ENCODE data around the gene ABI3BP.
"Not testable (repeated sequence)": the region's sequence is repeated elsewhere in the genome, so short reads cannot be mapped to it uniquely, and the experiment has no call there.

Gene ABI3BP

DNA sequence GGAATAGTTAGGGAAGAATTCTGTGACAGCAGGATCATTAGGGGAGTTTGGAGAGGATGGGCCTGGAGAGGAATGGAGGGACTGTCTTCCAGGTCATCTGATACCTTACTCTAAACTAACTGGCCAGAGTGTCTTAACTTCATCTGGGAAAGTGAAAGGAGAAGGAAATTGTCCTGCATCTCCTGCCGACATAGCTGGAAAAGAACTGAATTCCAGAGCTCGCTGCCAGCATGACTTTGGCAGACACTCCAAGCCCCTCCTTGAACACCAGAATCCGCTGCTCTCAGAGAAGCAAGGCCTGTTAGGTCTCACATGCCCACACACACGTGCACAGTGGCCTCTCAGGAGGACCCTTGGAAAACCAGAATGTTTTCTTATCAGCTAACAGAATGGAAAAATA lies 10.5 kb downstream of the ABI3BP start:
- DNase-seq: no peak

DNA sequence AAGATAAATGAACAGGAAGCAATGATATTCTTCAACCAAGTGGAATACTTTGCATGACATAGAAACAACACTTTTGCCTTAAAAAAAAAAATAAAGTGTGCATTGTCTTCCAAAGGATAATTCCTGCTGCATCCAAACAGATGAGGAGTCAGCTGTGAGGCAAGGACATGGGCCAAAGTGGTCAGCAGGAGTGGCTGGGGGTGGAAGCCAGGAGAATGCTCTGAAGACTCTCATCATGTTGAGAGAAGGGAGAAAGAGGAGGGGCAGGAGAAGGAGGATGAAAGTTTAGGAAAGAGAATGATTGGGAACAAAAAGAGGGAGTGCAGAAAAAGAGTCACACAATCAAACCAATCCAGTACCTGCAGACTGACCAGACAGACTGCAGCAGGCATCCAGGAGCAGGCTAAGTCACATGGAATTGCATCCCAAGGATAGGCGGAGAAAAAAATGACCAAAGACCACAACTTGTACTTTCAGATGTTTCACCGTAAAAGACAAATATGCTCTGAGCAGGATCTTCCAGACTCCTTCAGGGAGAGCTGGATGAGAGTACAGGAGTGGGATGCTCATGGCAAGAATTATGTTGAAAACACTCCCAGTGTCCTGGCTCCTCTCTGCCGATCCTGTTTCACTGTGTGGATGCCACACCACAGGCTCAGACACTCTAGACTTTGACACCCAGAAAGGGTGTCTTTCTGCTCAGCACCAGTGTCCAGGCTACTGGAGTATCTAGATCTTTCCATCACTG lies 11.9 kb downstream of the ABI3BP start:
- no peak for DNase-seq

DNA sequence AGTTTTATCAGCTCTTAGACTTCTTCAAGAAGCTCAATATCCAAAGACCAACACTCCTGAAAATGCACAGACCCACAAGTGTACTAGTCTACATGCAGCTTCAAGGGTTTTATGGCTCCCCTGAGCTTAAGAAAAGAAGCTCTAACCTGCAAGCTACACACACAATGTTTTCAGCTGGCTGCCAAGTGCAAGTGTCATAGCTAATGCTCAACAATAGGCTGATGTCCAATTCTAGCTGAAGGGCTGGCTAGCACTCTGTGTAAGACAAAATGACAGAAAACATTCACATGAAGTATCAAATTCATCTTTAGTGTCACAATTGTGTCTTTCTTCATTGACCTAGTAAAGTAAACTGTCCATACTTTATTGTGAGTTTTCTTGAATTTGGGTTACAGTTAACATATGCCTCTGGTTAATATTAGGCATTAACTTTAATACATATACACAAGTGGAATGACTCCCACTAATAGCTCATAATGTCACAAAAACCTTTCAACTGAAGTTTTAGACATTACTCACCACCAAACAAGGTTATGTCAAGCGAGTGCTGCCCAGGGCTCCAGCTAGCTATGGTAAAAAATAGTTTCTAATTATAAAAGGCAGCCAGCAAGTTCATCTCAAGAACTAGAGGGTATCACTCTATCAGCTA lies 15.1 kb downstream of the ABI3BP start:
- DNase-seq: no peak

DNA sequence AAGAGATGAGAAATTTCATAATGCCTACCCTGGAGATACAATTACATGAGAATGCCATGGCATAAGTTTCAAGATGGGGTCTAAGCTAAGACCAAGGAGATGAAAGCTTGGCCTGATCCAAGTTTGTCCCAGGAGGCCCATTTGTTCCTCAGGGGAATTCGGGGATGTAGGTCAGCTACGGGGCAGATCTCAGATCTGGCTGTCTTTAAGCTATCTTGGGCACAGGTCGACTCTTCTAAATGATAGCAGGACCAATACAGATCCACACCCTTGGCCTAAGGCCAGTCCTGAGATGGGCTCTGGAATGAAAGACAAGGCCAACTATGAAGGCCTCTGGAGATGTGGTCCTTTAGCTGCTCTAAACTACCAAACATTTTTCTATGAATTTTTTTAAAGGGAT lies 16.6 kb downstream of the ABI3BP start:
- DNase-seq: no peak

DNA sequence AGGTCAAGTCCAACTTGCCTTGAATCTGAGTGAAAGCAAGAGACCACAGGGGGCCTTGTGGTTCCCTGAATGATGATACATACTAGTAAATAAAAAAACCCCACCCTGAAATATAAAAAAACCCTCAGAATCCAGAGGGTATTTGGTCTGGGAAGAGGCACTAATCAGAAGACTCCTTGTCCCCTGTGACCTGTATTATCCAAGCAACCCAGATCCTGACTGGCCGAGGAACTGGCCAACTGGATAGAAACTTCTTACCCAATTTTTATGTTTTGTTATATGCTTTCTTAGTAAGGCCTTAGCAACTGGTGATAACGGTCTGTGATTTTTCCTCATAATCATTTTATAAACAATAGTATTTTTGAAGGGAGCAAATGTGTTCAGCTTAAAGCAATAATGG lies 17.5 kb downstream of the ABI3BP start:
- DNase-seq: no peak

DNA sequence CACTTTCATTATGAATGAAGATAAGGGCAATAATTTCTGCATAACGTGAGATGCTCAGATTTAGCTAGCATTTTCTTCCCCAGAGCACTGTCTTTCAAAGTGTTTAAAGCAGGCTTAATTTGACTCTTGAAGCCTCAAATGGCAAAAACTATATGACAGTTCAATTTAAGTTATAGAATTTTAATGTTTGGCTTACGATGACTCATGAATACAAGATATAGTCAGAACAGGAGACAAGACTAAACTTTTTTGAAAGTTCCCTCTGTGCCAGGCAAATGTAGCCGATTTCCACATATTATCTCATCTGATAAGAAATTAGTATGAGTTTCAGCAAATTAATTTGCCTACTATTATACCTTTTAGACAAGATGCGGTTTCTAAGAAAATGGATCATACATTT lies 19.6 kb downstream of the ABI3BP start:
- no peak for DNase-seq

DNA sequence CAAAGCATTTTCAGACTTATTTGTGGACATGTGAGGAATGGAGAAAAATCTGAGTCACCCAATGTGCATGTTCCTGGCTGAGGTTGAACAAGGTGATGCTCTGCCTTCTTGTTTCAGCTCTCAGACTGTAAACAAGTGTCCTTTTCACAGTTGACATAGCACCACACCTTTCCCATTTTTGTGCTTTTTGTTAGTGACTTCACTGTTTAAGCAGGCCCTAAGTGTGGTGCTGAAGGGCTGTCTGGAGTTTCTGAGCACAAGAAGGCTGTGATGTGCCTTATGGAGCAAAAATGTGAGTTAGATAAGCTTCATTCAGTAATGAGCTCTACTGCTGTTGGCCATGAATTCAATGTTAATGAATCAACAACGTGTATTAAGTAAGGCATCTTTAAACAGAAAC lies 20.4 kb downstream of the ABI3BP start:
- DNase-seq: no peak

DNA sequence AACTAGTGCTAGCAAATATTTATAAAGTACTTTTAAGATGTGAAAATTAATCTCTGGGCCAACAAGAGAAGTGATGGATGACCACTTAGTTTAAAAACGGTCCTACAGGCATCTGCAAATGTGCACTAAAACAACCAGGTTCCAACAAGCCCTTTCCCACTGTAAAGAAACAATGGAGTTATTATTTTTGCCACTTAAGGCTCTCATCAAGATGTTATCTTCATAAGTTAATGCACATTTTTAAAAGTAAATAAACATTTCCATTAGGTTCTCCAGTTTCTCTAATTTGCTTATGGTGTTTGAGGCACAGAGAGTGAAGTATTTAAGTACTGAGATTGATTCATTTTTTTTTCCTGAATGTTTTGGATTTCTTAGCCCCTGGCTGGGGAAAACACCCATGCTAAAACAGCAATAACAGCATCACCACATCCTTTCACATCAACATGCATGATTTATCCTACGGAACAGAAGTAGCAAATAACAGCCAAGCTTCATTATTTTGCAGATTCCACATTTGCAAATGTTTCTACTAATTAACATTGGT lies 20.8 kb downstream of the ABI3BP start:
- no peak for DNase-seq

DNA sequence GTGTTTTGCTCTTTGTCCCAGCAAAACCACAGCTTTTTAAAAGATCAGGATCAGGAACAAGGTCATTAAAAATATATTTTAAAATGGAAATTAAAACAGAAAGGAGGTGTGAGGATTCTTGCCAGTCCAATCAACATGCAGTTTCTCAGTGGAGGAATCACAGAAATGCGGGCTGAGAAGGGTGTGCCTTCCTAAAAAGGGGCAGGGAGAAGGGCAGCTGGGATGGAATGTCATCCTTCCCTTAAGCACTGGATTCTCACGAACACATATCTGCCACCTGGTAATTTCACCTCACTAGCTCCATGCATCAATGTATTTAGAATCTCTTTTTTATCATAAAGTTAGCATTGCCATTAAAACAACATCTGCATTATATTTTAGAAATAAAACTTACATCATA lies 21.4 kb downstream of the ABI3BP start:
- no peak for DNase-seq

DNA sequence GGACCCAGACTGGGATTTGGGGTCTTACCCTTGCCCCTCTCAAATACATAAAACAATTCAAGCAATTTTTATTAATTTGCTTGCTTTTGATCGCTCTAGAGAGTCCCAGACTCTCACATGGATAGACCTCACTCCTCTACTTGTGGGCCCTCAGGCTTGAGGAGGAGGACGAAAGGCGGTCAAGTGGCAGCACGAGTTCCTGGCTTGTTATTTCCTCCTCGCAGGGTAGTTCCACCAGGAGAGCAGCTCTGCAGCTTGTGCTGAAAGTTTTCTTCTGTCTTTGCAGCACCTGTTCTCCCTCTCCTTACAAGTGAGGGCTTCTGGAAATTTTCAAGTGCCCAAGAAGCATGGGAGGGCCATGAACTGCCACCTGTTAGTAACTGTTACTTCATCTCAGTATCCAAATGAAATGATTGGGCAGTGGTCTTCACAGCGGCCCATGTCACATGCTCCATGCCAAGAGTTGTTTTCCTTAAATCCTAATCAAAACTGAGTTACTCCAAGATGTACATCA lies 22.7 kb downstream of the ABI3BP start:
- DNase-seq: no peak

DNA sequence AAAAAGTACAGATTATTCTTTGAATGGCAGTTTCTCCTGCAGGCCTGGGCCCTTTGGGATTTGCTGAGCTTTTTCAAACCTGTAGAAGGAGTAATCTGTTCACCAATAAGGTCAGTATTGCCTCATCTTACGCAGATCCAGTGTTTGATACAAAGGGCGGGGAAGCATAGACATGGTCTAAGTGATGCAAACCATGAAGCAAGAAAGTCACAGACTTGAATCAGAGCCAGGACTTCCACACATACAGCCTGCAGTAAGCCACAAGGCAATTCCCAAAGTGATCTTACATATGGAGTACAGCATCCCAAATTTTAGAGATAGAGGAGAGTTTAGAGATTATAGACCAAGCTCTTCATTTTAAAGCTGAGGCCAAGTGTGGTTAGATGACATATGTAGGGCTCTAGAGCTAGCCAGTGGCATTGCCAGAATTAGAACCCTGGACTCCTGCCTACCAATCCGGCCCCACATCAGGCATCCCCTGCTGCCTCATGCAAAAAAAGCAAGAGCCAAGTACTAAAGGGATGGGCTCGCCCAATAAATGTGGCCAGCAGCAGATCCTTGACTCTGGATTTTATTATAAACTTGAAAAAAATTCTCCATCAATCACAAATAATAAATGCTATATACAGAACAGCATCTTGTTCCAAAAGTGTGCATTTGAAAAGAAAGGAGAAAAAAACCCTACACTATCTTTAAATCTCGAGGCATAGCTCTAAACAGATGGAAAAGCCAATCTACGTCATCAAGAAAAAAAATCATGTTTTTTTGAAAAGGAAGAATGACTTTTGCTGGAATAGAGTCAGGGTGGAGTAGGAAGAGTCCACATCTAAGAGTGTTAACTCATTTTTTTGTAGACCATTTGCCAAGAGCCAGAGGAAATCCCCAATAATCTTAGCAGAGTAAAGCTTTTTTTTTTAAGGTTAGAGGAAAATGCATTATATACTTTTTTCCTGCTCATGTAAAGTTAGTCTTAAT lies 24.0 kb downstream of the ABI3BP start:
- no peak for DNase-seq

DNA sequence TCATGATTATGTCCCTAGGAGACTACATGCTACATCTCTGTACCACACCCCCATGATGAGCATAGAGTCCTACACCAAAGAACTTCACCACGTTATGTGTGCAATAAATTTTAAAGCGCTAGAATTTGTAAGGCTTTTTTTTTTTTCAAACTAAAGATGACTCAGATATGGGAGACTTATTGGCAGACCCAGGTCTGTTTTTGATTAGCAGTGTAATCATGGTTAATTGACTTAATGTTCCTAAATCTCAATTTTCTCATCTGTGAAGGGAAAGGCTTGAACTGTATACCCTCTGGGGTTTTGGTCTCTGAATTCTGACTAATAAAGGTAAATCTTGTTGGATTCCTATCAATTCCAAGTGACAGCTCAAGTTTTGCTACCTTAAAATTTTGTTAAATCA lies 26.4 kb downstream of the ABI3BP start:
- no peak for DNase-seq

DNA sequence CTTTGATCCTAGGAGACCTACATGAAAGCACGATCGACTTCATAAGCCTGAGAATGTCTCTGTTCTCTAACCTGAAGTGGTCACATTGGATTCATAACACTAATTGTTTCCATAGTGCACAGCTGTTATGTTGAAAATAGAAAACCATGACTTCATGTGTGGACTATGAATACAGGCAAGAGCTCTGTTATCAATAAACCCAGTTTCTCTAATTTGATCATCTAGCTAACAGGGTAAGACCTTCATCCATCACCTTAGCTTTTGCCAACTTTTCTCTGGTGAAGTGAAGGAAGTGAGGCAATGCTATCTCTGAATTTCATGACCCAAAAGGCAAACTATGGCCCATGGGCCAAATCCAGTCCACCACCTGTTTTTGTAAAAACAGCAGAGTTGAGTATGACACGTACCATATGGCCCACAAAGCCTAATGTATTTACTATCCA lies 27.2 kb downstream of the ABI3BP start:
- DNase-seq: no peak

DNA sequence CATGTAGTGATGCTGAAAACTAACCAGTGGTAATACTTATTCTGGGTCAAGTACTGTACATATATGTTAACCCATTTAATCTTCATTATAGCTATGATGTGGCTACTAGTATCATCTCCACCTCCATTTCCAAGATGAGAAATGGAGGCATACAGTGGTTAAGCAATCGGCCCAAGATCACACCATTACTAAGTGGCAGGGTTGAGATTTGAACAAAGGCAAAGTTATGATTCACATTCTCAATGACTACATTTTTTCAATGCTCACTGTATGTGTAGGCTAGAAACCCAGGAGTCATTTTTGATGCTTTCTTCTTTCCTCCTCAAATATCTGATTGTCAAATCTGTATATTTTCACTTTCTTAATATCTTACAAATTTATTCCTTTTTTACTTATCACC lies 30.2 kb downstream of the ABI3BP start:
- DNase-seq: no peak

DNA sequence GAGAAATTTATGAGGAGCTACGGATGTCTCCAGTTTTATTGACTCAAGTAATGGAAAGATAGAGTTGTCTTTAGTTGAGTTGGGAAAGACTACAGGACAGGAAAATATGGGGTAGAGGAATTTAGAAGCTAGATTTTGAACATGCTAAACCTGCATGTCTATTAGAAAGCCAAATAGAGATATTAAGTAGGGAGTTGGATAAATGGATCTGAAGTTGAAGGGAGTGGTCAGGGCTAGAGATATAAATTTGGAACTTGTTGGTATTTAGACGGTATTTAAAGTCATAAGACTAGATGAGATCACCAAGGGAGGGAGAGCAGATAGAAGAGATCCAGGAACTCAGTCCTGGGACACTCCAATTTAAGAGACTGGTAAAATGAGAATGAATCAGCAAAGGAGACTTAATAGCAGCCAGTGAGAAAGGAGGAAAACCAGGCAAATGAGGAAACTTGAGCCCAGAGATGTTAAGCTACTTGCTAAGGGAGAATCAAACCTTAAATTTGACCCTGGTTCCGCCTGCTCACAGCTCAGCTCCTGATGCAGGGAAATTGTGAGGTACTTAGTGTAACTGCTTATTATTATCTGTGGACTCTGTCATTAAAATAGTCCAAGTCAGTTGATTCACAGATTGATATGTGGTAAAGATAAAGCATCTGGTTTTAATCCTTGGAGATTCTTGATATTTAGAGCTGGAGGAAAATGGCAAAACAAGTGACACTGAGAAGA lies 35.8 kb downstream of the ABI3BP start:
- DNase-seq: no peak

DNA sequence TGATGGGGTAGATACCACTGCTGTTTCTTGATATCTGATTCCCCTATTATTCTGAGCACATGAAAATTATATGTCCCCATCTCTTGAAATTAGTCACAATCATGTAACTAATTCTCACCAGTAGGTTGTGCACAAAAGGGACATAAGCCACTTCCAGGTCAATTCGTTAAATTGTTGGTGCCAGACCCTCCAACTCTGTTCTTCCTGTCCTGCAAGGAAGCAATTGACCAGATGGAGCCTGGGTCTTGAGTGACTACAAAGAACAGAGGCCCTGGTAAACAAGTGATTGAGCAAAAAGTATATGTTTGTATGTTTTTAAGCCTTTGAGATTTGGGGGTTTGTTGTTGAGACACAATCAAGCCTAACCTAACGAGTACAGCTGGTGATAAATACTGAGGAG lies 36.9 kb downstream of the ABI3BP start:
- no peak for DNase-seq

DNA sequence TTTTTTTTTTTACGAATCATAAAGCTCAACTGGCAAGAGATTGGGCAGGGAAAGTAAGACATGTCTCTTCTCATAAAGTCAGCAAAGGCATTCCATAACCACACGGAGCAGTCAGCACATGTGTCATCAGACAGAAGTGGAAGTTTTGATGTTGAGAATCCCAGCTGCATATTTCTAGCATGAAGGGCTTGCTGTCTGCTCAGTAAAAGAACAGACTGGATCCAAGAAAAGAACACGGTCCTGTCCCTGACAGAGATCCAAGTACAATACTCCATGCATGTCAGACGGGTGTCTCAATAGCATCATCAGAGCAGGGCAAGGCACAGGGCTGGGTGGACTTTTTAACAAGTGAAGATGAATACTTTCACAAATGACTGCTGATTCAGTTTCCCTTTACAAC lies 38.2 kb downstream of the ABI3BP start:
- no peak for DNase-seq

DNA sequence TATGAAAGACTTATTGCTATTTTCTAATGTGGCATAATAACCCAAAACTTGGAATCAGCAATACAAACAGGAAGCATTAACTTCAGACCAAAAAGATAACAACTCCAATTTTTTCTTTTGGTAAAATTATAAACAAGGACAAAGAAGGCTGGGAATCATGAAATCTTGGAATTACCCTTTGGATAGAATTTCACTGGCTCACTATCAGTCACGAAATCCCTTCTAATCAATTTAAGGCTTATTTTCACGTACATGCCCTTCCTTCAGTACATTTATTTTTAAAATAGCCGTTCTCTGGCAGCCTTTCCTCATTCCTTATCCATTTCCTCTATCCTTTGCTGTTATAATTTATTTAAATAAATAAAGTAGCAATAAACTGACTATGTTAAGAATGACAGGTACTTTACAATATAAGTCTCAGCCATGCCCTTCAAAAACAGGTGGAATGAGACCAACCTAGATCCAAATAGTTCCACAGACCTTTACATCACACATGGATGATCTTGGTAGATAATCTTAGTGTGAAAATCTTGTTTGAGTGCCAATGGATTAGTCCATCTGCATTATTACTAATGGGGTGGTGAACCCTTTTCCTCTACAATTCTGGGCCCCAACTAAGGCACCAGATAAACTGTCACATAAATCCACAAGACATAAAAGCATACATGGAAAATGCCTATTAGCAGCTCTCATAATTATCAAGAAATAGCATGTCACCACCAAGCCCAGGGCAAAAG lies 38.9 kb downstream of the ABI3BP start:
- DNase-seq: no peak

DNA sequence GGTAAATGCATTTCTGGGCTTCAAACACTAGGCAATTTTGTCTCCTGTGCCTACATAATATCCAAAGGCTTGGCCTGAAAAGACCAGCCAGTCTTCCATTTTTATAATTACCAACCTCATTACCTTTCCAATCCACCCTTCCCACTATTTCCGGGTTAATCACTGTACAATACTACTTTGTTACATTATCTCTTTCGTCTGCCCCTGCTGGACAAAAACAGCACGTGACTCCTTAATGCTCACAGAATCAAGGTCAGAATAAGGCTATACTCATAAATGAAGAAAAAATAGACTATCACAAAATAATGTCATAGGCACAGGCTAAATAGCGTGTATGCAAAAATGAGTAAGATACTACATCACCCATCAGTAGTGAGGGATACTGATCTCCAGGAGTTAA lies 40.1 kb downstream of the ABI3BP start:
- no peak for DNase-seq

DNA sequence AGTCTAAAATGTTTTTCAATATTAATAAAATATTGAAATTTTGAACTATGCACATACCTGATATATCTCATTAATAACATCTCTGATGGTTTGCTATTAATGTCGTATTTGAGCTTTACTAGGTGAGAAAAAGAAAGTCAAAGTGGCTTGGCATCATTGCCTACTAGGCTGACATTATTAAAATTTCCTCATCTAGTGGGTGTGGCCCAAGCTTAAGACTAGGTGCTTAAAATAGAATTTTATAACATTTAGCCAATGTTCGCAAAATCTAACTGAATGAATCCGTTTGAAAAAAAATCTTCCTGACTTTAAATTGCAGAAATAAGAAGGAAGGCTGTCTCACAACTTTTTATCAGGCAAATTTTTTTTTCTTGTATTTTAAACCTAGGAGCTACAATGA lies 46.1 kb downstream of the ABI3BP start:
- no peak for DNase-seq

DNA sequence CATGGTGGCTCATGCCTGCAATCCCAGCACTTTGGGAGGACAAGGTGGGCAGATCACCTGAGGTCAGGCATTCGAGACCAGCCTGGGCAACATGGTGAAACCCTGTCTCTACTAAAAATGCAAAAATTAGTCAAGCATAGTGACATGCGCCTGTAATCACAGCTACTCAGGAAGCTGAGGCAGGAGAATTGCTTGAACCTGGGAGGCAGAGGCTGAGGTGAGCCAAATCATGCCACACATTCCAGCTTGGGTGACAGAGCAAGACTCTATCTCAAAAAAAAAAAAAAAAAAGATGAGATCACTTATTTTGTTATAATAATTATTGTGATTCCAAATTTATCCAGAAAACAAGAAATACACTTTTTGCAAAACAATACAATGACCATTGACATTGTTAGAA lies 47.1 kb downstream of the ABI3BP start:
- not testable (repeated sequence) for DNase-seq

DNA sequence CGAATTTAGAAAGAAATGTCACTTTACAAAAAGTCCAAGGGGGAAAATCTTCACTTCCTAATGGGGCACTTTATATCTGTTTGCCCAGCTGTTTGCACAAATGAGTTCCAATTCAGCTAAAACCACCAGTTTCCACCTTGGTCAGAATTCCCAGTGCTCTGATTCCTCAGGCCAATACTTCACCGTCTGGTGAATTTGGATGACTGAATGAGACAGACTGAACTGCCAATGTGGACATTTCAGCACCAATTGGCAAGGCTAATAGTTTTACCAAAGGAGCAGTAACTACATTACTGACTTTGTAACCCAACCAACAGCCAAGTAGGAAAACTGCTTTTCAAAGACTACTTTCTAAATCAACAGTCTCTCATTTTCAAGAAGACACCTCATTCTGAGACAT lies 51.8 kb downstream of the ABI3BP start:
- no peak for DNase-seq
